SK-N-SH (cell line): ENCODE results near the gene TFPI2. TPM values are rescaled to one million over a fixed set of nuclear protein-coding genes. Genes with fewer than 3 reads are reported as not detected.

ENCODE experiments used
- CHD2 ChIP-seq: fragments of 150-350 bp; IDR thresholded peaks from 2 replicates; pipeline ENCODE4 v1.6.1; 2018; ENCODE audit warnings: low read length; ENCODE audit not compliant: partially characterized antibody
- CTCF ChIP-seq: fragments of 200-600 bp; sonication (generic); IDR thresholded peaks from 2 replicates; pipeline ENCODE4 v1.6.1; 2017; ENCODE audit warnings: antibody characterized with exemption, mild to moderate bottlenecking, moderate library complexity
- ELF1 ChIP-seq: IDR thresholded peaks from 2 replicates; pipeline ENCODE4 v1.4.0; 2012
- EP300 ChIP-seq, 2 experiments: IDR thresholded peaks; 2 replicates each; pipeline versions ENCODE4 v1.4.0 to v1.6.1; 2012; ENCODE audit warnings: borderline replicate concordance in 1 of 2, low read depth in 1 of 2, low read length in 1 of 2
- EZH2phosphoT487 ChIP-seq: fragments of 200-600 bp; sonication (generic); IDR thresholded peaks from 2 replicates; pipeline ENCODE4 v1.6.1; 2017; ENCODE audit warnings: low read depth, mixed run types, mild to moderate bottlenecking, antibody characterized with exemption, moderate library complexity, borderline replicate concordance
- GATA2 ChIP-seq: sonication (generic); formaldehyde crosslinking; IDR thresholded peaks from 2 replicates; pipeline ENCODE4 v1.5.0; 2020; ENCODE audit warnings: mild to moderate bottlenecking, missing genetic modification reagents
- IRF3 ChIP-seq: fragments of 150-350 bp; IDR thresholded peaks from 2 replicates; pipeline ENCODE4 v1.6.1; 2016; ENCODE audit warnings: mild to moderate bottlenecking, low read depth, low read length
- JUND ChIP-seq: IDR thresholded peaks from 2 replicates; pipeline ENCODE4 v1.4.0; 2012
- MAX ChIP-seq: IDR thresholded peaks from 2 replicates; pipeline ENCODE4 v1.4.0; 2012; ENCODE audit warnings: low read depth
- MXI1 ChIP-seq: IDR thresholded peaks from 2 replicates; pipeline ENCODE4 v1.6.1; 2012; ENCODE audit warnings: mild to moderate bottlenecking, low read depth, low read length, improper control_type of control experiment
- NFIC ChIP-seq: IDR thresholded peaks from 2 replicates; pipeline ENCODE4 v1.4.0; 2012; ENCODE audit warnings: borderline replicate concordance
- NRF1 ChIP-seq: IDR thresholded peaks from 2 replicates; pipeline ENCODE4 v1.6.1; 2012; ENCODE audit warnings: low read depth, mild to moderate bottlenecking, low read length
- POLR2AphosphoS5 ChIP-seq: IDR thresholded peaks from 2 replicates; pipeline ENCODE4 v1.6.1; 2012; ENCODE audit warnings: low read depth, low read length
- REST ChIP-seq: IDR thresholded peaks from 2 replicates; pipeline ENCODE4 v1.6.1; 2012; ENCODE audit warnings: mild to moderate bottlenecking, low read depth, low read length, moderate library complexity
- RXRA ChIP-seq: IDR thresholded peaks from 2 replicates; pipeline ENCODE4 v1.4.0; 2012; ENCODE audit warnings: low read depth, mild to moderate bottlenecking, borderline replicate concordance
- SIN3A ChIP-seq: IDR thresholded peaks from 2 replicates; pipeline ENCODE4 v1.6.1; 2012; ENCODE audit warnings: low read depth, mild to moderate bottlenecking, low read length, moderate library complexity, borderline replicate concordance
- TCF12 ChIP-seq: IDR thresholded peaks from 2 replicates; pipeline ENCODE4 v1.4.0; 2012
- TEAD4 ChIP-seq: IDR thresholded peaks from 2 replicates; pipeline ENCODE4 v1.4.0; 2012; ENCODE audit warnings: mild to moderate bottlenecking, borderline replicate concordance; ENCODE audit not compliant: insufficient read depth
- USF1 ChIP-seq: IDR thresholded peaks from 2 replicates; pipeline ENCODE4 v1.4.0; 2012; ENCODE audit warnings: low read depth, borderline replicate concordance
- USF2 ChIP-seq: fragments of 150-350 bp; IDR thresholded peaks from 2 replicates; pipeline ENCODE4 v1.6.1; 2017; ENCODE audit warnings: antibody characterized with exemption, low read length, low read depth, borderline replicate concordance
- YY1 ChIP-seq: IDR thresholded peaks from 2 replicates; pipeline ENCODE4 v1.4.0; 2012; ENCODE audit warnings: low read depth, mild to moderate bottlenecking
- polyA plus RNA-seq, 3 experiments: library from polyadenylated mRNA; depleted of rRNA; stranded (reverse); fragments of >200 nt; gene quantifications; 2 replicates each; pipeline ENCODE4 v1.2.3, GENCODE V29; 2012

Gene TFPI2
- polyA plus RNA-seq, 1 of the 3 experiments (the other 2 are of a cell fraction) = 17.7 TPM

- TF ChIP-seq USF2 (no peak), USF1 (no peak; the same call in 1 of the 2 replicates), EP300 (IDR thresholded peaks at IDR 0.05; ENCODE audit: borderline replicate concordance in 1 of 2, low read depth in 1 of 2, low read length in 1 of 2) (0 out of 4 replicates have a peak, but pooled peaks of 1 of the 2 experiments have one; percentile 32), TCF12 (peak; percentile 20), GATA2 (peak; percentile 17; the same call in 1 of the 2 replicates), MXI1 (no peak; the same call in 1 of the 2 replicates), YY1 (peak; percentile 30; the same call in 1 of the 2 replicates), SIN3A (no peak), JUND (no peak), CTCF (no peak), RXRA (no peak), IRF3 (no peak), MAX (peak; percentile 50), EZH2phosphoT487 (no peak), NRF1 (peak; percentile 41), TEAD4 (peak; percentile 26; the same call in 1 of the 2 replicates), ELF1 (0 out of 2 replicates have a peak, but pooled peaks have one; percentile 54), POLR2AphosphoS5 (peak; percentile 73), REST (no peak; the same call in none of the 2 replicates), NFIC (peak; percentile 65), CHD2 (no peak)
Measured at GRCh38 chr7:93921607-93922566, 31.3 kb upstream of the TFPI2 start, which contains the start of gene GNG11 (continued).
